ENCODE measurements around the gene DIS3L2. TPM values are rescaled to one million over a fixed set of nuclear protein-coding genes. Genes with fewer than 3 reads are reported as not detected.

DIS3L2 gene
- polyA plus RNA-seq, 4 donors: 31.2 to 37.7 (median 34.6) TPM

- no peak for DNase-seq (ENCODE audit: low read depth in 4 of 4, low spot score in 3 of 4)
Measured at GRCh38 chr2:232246245-232246644, 284.7 kb downstream of the DIS3L2 start.

- DNase-seq (ENCODE audit: low read depth in 4 of 4, low spot score in 3 of 4): no peak
Measured at GRCh38 chr2:232249096-232249495, 287.6 kb downstream of the DIS3L2 start.

GRCh38 chr2:232250246-232251175 is 289.0 kb downstream of the DIS3L2 start:
- no peak for DNase-seq (ENCODE audit: low read depth in 4 of 4, low spot score in 3 of 4)

- no peak for DNase-seq (ENCODE audit: low read depth in 4 of 4, low spot score in 3 of 4)
Measured at GRCh38 chr2:232255033-232255432, 293.5 kb downstream of the DIS3L2 start.

- DNase-seq (ENCODE audit: low read depth in 4 of 4, low spot score in 3 of 4): peak in 2 of 4 donors; percentile 10 to 16
Measured at GRCh38 chr2:232260075-232260474, 298.6 kb downstream of the DIS3L2 start.

GRCh38 chr2:232261776-232262175 is 300.3 kb downstream of the DIS3L2 start:
- DNase-seq (ENCODE audit: low read depth in 4 of 4, low spot score in 3 of 4): no peak

- no peak for DNase-seq (ENCODE audit: low read depth in 4 of 4, low spot score in 3 of 4)
Measured at GRCh38 chr2:232263295-232263694, 301.8 kb downstream of the DIS3L2 start.

GRCh38 chr2:232264081-232264480 is 302.6 kb downstream of the DIS3L2 start:
- DNase-seq (ENCODE audit: low read depth in 4 of 4, low spot score in 3 of 4): no peak

GRCh38 chr2:232265329-232265728 is 303.8 kb downstream of the DIS3L2 start:
- no peak for DNase-seq (ENCODE audit: low read depth in 4 of 4, low spot score in 3 of 4)

- DNase-seq (ENCODE audit: low read depth in 4 of 4, low spot score in 3 of 4): no peak
Measured at GRCh38 chr2:232268636-232269165, 307.2 kb downstream of the DIS3L2 start.

- DNase-seq (ENCODE audit: low read depth in 4 of 4, low spot score in 3 of 4): no peak
Measured at GRCh38 chr2:232269867-232270266, 308.4 kb downstream of the DIS3L2 start.

- no peak for DNase-seq (ENCODE audit: low read depth in 4 of 4, low spot score in 3 of 4)
Measured at GRCh38 chr2:232273903-232274643, 312.6 kb downstream of the DIS3L2 start.

- no peak for DNase-seq (ENCODE audit: low read depth in 4 of 4, low spot score in 3 of 4)
Measured at GRCh38 chr2:232275670-232276069, 314.2 kb downstream of the DIS3L2 start.

GRCh38 chr2:232276084-232276732 is 314.7 kb downstream of the DIS3L2 start:
- no peak for DNase-seq (ENCODE audit: low read depth in 4 of 4, low spot score in 3 of 4)

- DNase-seq (ENCODE audit: low read depth in 4 of 4, low spot score in 3 of 4): no peak
Measured at GRCh38 chr2:232276733-232277313, 315.3 kb downstream of the DIS3L2 start.

GRCh38 chr2:232278534-232278933 is 317.0 kb downstream of the DIS3L2 start:
- DNase-seq (ENCODE audit: low read depth in 4 of 4, low spot score in 3 of 4): no peak

- no peak for DNase-seq (ENCODE audit: low read depth in 4 of 4, low spot score in 3 of 4)
Measured at GRCh38 chr2:232280341-232280740, 318.8 kb downstream of the DIS3L2 start.

- DNase-seq (ENCODE audit: low read depth in 4 of 4, low spot score in 3 of 4): no peak
Measured at GRCh38 chr2:232281858-232282507, 320.5 kb downstream of the DIS3L2 start.

- no peak for DNase-seq (ENCODE audit: low read depth in 4 of 4, low spot score in 3 of 4)
Measured at GRCh38 chr2:232282508-232283055, 321.1 kb downstream of the DIS3L2 start.
